DMS153 treated with DMSO at 0.1 percent for 48 hours (cell line): ENCODE measurements around the gene KRT9.
"Not testable (repeated sequence)": the region's sequence is repeated elsewhere in the genome, so short reads cannot be mapped to it uniquely, and the experiment has no call there.

Experiments
- DNase-seq: peaks from one replicate; lab custom pipeline; 2025; ENCODE audit not compliant: unreplicated experiment; lab: John Stamatoyannopoulos, UW

KRT9 gene

DNA sequence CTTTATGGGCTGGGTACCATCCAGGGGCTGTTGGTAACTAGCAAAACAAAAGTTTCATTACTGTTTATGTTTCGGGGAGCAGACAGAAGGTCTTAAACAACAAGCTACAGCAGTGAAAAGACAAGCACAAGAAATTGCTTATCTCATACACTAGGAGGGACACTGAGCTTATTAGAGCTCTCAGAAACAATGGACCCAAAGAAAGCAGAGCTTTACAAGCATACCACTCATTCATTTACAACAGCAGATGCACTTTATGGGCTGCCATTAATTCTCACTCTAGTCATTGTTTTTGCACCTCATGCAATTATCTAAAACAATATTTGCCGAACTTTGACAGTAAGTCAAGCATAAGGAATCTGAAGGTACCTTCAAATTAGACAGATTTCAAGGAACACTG lies 30.7 kb upstream of the KRT9 start:
- DNase-seq, result no peak

DNA sequence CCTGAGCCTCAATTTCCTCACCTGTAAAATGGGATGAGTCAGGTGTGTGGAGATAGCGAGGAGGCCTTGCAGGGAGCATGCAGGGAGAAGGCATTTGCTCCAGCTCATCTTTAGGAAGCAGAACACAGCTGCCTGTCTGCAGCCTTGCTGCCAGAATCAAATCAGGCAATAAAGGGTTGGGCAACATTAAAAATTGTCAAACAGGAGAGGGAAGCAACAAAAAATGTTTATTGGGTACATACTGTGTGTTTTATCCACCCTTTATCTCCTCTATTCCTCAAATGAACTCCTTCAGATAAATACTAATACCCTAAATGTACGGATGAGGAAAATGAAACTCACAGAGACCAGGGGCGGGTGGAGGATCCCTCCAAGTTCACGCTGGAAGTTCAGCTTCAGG lies 28.5 kb upstream of the KRT9 start:
- no peak for DNase-seq

DNA sequence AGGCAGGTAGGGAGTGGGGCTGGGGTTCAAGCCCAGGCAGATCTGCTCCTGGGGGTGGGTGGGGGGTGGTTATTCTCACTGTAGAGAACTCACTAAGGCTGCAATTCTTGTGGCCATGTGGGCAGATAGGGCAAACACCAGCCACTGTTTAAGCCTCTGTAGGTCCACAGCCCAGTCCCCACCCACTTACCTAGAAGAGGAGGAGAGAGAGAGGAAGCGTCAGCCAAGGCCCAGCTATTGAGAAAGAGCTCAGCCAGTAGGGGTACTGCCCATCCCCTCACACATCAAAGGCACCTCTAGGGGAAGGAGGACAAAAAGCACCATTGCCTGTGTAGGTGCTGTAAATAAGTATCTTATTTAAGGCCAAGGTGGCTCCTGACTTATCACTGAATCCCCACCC lies 27.8 kb upstream of the KRT9 start:
- no peak for DNase-seq

DNA sequence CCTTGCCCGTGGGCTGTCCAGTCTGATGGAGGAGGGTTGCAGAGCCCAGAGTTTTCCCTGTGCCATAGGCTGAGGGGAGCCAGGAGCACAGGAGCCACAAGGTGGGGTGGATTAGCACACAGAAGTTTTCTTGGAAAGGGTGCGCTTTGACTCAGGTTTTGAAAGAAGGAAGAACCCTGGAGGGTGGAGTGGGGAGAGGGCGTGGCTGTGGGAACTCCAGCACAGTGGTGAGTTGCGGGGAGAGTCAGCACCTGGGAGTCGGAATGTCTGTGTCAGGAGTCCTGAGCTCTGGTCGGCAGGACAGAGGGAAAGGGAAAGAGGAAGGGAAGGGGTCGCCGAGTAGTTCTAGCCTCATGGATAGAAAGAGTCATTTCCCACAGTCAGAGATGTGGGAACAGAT lies 23.7 kb upstream of the KRT9 start:
- no peak for DNase-seq

DNA sequence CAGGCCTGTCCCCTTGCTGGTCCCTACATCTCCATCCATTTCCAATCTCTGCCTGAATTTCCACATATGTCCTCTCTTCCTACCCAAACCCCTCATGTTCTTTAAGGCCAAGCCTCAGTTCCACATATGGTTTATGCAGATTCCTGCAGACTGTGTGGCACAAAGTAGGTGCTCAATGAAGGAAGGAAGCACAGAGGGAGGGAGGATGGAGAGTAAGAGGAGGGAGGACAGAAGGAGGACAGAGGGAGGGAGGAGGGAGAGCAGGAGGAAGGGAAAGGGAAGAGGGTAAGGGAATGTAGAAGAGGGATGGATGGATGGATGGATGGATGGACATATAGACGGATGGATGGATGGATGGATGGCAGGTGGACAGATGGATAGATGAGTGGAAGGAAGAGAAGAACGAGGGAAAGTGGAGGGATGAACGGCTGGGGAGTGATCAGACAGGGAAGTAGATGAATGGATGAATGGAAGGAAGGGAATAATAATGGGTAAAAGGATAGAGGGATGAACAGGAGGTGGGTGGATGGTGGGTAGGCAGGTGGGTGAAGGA lies 22.6 kb upstream of the KRT9 start:
- no peak for DNase-seq

DNA sequence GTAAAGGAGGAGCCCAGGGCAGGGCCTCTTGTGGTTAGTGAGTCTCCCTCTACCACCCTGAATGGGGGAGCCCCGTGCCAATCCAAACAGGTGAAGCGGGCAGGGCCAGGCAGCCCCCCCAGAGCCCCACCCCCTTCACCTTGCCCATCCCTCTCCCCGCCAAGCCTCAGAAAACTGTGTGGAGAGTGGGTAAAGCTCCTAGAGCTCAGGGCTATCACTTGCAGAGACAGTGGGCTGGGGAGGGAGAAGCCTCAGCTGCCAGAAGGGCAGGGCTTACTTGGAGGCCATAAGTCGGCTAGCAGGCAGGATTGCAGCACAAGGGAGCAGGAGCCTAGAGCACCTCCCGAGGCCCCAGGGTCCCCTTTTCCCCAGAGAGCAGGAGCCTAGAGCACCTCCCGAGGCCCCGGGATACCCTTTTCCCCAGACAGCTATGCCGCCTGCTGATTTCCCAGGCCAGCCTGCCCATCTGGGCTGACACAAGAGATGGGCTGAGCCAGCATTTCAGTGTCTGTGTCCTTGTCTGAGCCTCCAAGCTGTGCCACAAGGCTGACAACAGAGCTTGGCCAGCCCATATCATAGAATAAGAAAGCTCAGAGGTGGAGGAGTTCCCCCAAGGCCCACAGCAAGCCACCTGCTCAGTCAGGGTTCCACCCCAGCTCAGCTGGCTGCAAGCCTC lies 21.6 kb upstream of the KRT9 start:
- DNase-seq, result no peak

DNA sequence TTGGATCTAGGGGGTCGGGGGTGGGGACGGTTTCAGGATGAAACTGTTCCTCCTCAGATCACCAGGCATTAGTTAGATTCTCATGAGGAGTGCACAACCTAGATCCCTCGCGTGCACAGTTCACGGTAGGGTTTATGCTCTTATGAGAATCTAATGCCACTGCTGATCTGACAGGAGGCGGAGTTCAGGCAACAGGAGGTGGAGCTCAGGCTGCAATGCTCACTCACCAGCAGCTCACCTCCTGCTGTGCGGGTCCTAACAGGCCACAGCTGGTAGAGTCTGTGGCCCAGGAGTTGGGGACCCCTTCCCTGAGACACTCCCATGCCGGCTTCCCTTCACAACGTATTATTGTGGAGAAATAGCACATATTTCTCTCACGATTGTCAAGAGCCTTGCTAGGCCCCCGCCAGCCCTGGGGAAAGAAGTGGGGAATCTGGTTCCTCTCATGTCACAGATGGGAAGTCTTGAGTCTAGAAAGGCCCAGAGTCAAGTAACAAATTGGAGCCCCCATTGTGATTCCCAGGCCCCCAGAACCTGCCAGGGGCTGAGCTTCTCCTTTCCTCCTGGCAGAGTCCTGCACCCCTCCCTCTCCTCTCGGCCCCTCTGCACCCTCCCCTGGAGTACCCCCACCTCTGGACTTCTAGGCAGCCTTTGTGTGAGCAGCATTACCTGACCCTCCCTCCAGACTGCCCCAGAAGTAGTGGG lies 20.9 kb upstream of the KRT9 start:
- DNase-seq, result no peak

DNA sequence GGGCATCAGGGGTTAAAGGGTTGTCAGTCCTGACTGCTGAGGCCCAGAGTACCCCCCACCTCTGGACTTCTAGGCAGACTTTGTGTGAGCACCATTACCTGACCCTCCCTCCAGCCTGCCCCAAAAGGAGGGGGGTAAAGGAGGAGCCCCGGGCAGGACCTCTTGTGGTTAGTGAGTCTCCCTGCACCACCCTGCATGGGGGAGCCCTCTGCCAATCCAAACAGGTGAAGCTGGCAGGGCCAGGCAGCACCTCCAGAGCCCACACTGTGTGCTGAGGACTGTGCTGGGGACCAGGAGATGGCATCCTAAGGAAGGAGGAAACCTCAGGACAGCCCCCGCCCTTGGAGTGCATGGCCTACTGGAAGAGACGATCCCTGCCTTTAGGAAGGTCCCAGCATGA lies 17.4 kb upstream of the KRT9 start:
- DNase-seq, result no peak

DNA sequence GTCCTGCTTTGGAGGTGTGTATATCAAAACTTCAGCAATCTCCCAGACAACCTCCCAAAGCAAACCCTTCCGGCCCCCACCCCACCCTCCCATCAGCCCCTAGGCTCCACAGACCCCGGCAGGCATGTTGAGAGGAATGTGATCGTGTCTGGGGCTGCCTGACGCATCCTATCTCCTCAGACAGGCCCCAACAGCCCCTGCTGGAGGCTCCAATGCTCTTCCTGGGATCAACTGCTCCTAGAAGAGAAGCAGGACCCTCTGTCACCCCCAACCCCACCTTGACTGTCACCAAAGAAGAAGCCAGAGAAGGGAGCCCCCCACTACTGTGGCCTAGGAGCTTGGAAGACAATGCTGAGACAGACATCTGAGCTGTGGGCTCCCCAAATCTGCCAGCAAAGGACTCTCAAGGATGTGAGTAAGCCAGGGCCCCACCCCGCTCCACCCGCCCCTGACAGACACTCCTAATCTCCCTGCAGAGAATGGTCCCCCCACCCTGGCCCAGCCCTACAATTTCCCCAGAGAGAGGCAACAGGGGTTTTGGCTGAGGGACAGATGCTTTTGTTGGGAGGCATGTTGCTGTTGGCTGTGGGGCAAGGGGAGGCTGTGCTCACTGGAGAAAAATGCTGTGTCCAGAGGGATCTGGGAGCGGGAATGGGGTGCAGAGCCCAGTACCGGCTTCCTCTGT lies 16.4 kb upstream of the KRT9 start:
- no peak for DNase-seq

DNA sequence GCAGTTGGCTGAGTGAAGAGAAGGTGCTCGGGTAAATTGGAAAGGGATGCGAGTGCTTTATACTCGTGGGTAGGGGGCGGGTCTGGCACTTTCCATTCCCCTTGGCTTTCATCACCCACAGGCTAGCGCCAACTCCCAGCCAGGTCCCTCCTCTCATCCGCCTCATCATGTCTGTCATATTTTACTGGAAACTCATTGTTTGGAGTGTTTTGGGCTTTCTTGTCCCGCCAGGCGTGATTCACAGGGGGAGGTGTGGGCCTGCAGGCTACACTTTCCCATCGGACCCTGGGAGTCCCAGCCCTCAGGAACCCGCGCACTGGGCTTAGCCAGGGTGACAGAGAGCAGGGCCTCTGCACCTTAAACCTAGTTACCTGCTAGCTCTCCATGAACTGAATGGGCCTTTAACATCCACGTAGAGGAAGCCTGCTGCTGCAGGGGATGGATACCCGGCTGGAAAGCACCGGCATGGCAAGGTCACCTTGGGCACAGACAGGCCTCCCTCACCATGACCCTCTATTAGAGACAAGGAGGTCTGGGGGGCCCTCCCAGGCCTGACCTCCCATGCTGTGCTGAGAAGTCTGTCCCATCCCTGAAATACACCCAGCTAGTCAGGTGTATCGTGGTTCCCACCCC lies 15.1 kb upstream of the KRT9 start, which contains the start of gene KRT14:
Gene KRT14, minus strand, starts transcription at position 33 of the 633 bp plus-strand sequence. CDS start 61 bp downstream, outside the sequence.
- DNase-seq, result no peak

DNA sequence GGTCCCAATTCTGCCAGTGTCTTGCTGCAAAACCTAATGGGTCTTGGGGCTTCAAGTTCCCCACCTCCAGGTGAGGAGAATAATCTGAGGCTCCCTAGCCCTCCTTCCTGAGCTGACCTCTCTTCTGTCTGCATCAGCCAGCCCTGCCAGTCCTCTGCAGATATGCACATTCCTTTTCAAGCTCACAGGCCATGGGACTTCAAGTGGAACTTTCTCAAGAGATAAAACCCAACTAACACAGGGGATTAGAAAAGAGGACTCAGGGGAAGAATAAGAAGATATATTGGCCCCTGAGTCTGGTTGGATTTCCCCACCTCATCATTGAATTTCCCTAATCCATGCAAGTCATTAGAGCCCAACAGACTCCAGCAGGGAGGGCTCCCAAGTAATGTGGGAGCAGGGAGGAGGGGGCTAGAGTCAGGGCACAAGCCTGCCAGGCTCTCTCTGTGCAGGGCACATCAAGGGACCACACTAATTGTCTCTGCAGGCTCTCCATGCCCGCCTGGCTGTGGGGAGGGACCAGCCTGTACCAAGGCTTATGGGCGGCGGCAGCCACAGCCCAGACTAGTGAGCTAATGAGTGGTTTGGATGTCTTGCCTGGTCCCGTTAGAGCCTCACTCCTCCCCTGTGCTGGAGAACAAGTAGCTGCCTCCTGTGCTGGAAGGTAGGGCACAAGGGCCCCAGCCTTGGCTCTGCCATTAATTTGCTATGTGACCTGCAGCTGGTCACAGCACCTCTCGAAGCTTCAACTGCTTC lies 13.6 kb upstream of the KRT9 start:
- no peak for DNase-seq

DNA sequence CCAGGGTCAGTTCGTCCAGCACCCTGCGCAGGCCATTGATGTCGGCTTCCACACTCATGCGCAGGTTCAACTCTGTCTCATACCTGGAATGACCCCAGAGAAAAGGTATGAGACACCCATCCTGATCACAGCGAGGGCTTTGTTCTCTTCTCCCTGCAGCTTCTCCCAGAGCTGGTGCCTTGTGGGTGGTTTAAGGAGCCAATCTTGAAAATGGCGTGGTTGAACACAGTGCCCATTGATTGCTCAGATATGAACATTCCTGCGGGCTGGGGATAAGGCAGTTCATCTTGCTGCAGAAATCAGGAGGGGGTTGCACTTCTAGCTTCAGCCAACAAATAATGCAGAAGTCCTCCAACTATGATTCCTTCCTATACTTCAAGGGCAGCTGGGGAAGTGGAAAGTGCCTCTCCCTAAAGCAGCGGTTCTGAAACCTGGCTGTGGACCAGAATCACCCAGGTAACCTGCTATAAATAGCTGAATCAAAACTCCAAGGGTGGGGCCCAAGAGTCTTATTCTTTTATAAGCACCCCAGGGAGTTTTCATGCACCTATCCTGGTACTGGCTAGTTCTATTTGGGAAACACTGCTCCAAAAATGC lies 12.6 kb upstream of the KRT9 start:
- DNase-seq, result not testable (repeated sequence)

DNA sequence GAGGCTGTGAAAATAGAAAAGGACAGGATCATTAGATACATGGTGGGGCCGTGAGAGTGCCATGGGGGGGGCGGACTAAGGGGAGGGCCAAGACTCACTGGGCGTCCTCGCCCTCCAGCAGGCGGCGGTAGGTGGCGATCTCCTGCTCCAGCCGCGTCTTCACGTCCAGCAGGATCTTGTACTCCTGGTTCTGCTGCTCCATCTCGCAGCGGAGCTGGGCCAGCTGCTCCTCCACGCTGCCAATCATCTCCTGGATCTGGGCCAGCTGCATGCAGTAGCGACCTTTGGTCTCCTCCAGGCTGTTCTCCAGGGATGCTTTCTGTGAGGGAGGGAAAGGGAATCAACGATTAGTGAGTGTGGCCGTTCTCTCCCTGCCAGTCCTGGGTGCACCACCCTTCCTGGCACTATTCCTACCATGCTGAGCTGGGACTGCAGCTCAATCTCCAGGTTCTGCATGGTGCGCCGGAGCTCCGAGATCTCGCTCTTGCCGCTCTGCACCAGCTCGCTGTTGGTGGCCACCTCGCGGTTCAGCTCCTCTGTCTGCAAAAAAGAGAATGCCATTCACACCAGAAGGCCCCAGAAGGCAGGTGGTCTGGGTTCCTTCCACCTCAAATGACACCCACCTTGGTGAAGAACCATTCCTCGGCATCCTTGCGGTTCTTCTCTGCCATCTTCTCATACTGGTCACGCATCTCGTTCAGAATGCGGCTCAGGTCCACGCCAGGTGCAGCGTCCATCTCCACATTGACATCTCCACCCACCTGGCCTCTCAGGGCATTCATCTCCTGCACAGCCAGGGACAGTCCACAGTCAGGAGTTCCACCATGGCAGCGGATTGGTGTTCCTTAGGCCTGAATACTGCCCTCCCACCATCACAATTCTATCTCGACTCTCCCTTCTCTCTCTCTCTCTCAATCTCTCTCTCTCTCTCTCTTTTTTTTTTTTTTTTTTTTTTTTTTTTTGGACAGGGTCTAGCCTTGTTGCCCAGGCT lies 11.6 kb upstream of the KRT9 start:
- no peak for DNase-seq

DNA sequence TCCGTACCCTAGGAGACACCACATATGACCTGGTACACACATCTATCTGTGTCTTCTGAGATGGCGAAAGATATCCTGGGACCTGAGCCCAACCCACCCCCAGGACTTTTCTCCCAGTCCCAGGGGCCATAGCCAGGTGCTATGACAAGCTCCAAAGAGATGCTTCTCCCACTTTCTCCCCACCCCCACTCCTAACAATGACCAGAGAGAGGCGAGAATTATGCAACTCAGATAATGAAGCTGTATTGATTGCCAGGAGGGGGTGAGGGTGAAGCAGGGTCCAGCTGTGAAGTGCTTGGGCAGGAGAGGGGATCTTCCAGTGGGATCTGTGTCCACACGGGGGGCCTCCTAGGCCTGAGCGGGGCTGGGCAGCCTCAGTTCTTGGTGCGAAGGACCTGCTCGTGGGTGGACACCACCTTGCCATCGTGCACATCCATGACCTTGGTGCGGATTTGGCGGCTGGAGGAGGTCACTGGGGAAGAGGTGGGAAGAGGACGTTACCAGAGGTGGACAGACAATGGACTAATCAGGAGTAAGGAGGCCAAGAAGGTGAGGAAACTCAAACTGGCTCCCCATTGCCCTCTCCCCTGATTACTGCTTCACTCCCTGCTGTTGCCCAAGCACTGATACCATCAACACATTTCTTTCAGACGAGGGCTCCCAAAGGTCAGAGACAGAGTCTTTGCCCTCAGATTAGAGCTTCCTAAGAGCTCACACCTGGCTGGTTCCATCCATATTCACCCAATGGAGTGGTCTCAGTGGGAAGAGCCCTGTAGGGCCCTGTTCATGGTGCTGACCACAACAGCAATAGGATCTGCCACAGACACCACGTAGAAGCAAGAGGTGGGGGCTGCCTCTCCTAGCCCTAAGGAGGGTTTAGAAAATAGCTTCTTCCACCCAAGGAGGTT lies 10.5 kb upstream of the KRT9 start:
- not testable (repeated sequence) for DNase-seq

DNA sequence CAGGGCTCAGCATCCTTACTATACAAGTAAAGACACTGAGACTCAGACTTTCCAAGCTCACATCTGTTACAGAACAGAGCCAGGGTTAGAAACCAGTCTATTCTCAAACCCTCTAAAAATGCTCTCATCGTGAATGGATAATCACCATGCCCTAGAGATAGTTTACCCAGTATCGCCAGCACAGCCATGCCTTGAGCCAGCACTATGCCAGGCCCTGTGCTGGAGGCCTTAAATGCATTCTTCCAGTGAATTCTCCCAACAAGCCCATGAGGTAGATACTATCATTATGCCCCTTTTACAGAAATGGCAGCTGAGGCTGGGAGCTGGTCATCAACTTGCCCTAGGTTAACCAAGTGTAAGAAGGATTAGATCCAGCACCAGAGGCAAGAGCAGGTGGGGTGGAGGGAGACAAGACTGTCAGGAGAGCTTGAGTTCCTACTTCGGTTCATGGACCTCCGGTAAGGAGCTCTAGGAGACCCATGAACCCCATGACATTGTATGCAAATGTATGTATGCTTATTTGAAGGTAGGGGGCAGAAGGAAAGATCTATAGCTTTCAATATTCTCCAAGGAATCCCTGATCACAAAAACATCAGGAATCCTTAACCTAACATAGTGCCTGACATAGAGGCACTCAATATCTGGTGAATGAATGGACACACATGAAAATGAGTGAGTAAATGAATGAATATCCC lies 9.7 kb upstream of the KRT9 start:
- DNase-seq, result no peak

DNA sequence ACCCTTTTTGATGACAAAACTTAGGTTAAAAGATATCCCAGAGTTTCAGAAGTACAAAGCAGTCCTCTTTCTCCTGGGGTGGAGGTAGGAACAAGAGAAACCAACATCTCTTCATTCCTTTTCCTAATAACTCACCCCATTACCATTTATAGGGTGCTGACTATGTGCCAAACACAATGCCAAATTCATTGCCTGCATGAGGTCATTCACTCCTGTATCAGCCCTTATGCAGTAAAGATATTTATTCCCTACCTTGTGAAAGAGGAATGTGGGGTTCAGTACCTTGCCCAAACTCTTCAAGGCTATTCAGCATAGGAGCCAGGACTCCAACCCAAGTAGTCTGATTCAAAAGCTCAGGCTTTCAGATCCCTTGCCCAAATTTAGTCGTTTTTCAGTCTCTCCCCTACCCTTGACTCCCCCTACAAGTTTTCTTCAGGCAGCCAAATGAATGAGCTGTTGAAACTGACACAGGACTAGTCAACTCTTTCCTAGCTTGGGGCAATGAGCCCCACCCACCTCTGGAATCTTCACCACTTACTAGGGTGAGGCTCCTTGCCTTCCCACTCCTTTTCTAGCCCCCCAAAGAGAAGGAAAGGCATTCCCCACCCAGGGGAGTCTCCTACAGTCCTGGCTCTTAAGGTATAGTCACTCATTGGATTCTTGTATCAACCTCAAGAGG lies 9.0 kb upstream of the KRT9 start:
- no peak for DNase-seq

DNA sequence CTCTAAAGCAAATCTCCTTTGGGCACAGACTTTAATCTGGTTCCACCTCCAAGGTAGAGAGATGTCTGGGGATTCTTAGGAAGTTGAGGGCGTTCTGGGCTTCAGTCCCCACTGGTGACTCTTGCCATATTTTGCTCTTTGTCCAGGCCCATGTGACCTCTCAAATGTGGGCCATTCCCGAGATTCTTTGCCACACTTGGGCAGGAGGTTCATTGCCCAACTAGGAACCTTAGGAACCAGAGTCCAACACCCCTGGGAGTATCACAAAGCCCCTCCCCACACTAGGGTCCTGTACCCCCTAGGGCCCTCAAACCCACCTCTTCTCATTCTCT lies 8.4 kb upstream of the KRT9 start:
- no peak for DNase-seq
